ENCODE measurements around the gene NXNL1. TPM values are rescaled to one million over a fixed set of nuclear protein-coding genes. Genes with fewer than 3 reads are reported as not detected.

NXNL1 gene
- total and polyA plus RNA-seq, 9 of the 15 experiments (the other 6 are each of a cell fraction or from before 2014, with no cell fraction given) = not detected

DNA sequence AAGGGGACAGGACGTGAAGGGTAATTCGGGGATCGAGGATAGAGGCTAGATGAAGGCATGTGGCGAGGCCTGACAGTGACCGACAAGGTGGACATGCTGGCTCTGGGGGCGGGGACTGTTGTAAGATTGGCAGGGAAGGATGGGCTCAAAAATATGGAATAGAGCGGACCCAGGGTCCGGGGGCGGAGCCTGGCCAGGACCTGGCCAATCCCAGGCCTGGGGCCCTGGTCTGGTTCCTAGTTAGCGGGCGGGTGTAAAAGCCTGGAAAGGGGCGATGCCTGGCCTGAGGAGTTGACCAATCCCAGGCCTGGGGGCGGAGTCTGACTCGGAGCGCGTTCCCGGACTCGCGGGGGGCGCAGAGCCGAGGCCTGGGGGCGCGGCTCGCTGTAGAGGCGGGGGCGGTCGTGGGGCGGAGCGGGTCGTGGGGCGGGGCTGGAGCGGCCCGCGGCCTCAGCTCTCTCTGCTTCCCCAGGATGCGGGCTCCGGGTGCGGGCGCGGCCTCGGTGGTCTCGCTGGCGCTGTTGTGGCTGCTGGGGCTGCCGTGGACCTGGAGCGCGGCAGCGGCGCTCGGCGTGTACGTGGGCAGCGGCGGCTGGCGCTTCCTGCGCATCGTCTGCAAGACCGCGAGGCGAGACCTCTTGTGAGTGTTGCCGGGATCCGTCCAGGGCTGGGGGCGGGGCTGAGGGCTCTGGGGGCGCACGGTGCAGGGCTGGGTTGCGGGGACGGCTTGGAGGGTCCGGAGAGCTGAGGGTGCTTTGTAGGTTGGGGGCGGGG, 9.5 kb upstream of the NXNL1 start, which contains the start of gene SLC27A1 (continued):
- TF ChIP-seq CREB1 (IDR thresholded peaks at IDR 0.05) (peak; percentile 86; the same call in 1 of the 2 replicates), CREB1 (CRISPR knock-in tag; IDR thresholded peaks at IDR 0.05) (peak; percentile 81), LCOR (CRISPR knock-in tag; IDR thresholded peaks at IDR 0.05) (no peak), CREB5 (CRISPR knock-in tag; IDR thresholded peaks at IDR 0.05) (no peak), MLLT1 (IDR thresholded peaks at IDR 0.05) (0 out of 4 replicates have a peak, but pooled peaks of 1 of the 2 experiments have one; percentile 16), KAT7 (CRISPR knock-in tag; IDR thresholded peaks at IDR 0.05; ENCODE audit: borderline replicate concordance) (no peak), ZNF511 (CRISPR knock-in tag; IDR thresholded peaks at IDR 0.05) (no peak), NBN (IDR thresholded peaks at IDR 0.05; ENCODE audit: low read depth) (no peak), ATF3 (IDR thresholded peaks at IDR 0.05) (no peak), ATF3 (CRISPR knock-in tag; conservative IDR thresholded peaks at IDR 0.05) (no peak), ZNF311 (CRISPR knock-in tag; IDR thresholded peaks at IDR 0.05) (no peak), CBX8 (IDR thresholded peaks at IDR 0.05; ENCODE audit: borderline replicate concordance, extremely low read depth, low read depth, low read length, poor library complexity, severe bottlenecking) (no peak), MBD2 (IDR thresholded peaks at IDR 0.05; ENCODE audit: borderline replicate concordance, low read depth) (peak; percentile 7; the same call in 1 of the 2 replicates), BCLAF1 (IDR thresholded peaks at IDR 0.05; ENCODE audit: borderline replicate concordance in 1 of 2, control insufficient read depth in 1 of 2, low read depth in 2 of 2, low read length in 1 of 2) (no peak), RBFOX2 (IDR thresholded peaks at IDR 0.05; ENCODE audit: low read depth, low read length) (peak; percentile 60), POU5F1 (IDR thresholded peaks at IDR 0.05; ENCODE audit: borderline replicate concordance, low read depth, low read length, partially characterized antibody) (no peak)
- TF ChIP-seq, protein P1, sequence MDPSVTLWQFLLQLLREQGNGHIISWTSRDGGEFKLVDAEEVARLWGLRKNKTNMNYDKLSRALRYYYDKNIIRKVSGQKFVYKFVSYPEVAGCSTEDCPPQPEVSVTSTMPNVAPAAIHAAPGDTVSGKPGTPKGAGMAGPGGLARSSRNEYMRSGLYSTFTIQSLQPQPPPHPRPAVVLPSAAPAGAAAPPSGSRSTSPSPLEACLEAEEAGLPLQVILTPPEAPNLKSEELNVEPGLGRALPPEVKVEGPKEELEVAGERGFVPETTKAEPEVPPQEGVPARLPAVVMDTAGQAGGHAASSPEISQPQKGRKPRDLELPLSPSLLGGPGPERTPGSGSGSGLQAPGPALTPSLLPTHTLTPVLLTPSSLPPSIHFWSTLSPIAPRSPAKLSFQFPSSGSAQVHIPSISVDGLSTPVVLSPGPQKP (CRISPR knock-in tag; IDR thresholded peaks at IDR 0.05) = no peak
